ENCODE results near the gene C2CD2. TPM values are rescaled to one million over a fixed set of nuclear protein-coding genes. Genes with fewer than 3 reads are reported as not detected.

Gene C2CD2
- total RNA-seq, 6 experiments from 2014 or later, result 14.4 to 19.9 (median 17.2) TPM

GRCh38 chr21:41979751-41980369, 26.0 kb upstream of the C2CD2 start:
- no peaks in the 10 kb centered on the region; the same call in 1 of the 2 replicates for H3K27me3 Mint-ChIP-seq (ENCODE audit: insufficient read depth)
- TF ChIP-seq, protein P1, sequence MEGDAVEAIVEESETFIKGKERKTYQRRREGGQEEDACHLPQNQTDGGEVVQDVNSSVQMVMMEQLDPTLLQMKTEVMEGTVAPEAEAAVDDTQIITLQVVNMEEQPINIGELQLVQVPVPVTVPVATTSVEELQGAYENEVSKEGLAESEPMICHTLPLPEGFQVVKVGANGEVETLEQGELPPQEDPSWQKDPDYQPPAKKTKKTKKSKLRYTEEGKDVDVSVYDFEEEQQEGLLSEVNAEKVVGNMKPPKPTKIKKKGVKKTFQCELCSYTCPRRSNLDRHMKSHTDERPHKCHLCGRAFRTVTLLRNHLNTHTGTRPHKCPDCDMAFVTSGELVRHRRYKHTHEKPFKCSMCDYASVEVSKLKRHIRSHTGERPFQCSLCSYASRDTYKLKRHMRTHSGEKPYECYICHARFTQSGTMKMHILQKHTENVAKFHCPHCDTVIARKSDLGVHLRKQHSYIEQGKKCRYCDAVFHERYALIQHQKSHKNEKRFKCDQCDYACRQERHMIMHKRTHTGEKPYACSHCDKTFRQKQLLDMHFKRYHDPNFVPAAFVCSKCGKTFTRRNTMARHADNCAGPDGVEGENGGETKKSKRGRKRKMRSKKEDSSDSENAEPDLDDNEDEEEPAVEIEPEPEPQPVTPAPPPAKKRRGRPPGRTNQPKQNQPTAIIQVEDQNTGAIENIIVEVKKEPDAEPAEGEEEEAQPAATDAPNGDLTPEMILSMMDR (IDR thresholded peaks at IDR 0.05), result no peak

GRCh38 chr21:41979335-41979734, 25.5 kb upstream of the C2CD2 start:
- no peak for DNase-seq
- TF ChIP-seq, protein P1 (IDR thresholded peaks at IDR 0.05), result no peak
- Mint-ChIP-seq H3K27ac (no peak overlapping the region), H3K4me3 (no peak overlapping the region), H3K36me3 (ENCODE audit: low read depth) (peaks cover 9% of the 10 kb centered on the region), H3K27me3 (ENCODE audit: insufficient read depth) (peaks cover under 1% of the 10 kb centered on the region; the same call in 1 of the 2 replicates), H3K4me1 (ENCODE audit: low read depth) (peaks cover 5% of the 10 kb centered on the region; the same call in 1 of the 2 replicates), H3K9me3 (peaks cover 9% of the 10 kb centered on the region)

More at GRCh38 chr21:41979751-41980369, 26.0 kb upstream of the C2CD2 start:
- peaks cover 5% of the 10 kb centered on the region; the same call in 1 of the 2 replicates for H3K4me1 Mint-ChIP-seq (ENCODE audit: low read depth)
- no peak for DNase-seq
- H3K4me3 Mint-ChIP-seq, result no peak overlapping the region
- H3K9me3 Mint-ChIP-seq, result peaks cover 9% of the 10 kb centered on the region
- H3K36me3 Mint-ChIP-seq (ENCODE audit: low read depth), result peaks cover 9% of the 10 kb centered on the region
- no peak overlapping the region for H3K27ac Mint-ChIP-seq

DNA sequence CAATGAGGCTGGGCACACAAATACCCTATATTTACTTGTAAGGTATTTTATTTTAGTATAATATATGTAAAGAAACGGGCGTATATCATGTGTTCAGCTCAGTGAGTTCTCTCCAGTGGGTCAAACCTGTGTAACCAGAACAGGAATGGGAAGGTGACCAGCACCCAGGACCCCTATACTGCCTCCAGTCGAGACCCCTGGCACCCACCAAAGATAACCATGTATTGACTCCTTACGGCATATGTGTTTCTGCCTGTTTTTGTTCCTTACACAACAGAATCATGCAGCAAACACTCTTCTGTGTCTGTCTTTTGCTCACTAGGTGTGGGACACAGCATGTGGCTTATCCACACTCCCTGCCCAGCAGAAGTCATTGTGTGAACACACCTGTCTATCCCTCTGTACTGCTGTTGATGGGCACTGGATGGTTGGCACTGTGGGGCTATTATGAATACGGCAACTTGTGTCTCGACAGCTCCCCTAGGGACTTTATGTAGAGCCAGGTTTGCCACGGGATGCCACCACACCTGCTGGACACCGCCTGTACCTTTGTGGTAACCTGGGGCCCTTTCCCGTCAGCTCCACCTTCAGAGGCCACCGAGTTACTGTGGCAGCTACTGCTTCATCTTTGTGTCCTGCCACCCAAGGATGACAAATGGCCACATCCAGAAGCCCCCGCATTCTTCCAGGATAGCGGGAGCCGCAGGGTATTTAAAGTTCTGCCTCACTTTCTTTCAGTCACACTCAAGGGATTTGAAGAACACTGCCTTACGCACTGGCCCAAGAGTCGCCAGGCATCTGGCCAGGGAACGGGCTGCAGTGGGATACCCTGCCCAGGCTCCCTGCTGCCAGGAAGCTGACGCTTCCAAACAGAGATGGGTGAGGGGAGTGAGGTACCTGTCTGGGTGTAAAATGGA, 23.5 kb upstream of the C2CD2 start:
- H3K27ac Mint-ChIP-seq, result no peak overlapping the region
- H3K4me3 Mint-ChIP-seq, result no peak overlapping the region
- H3K9me3 Mint-ChIP-seq, result peaks cover 9% of the 10 kb centered on the region
- H3K36me3 Mint-ChIP-seq (ENCODE audit: low read depth), result peaks cover 9% of the 10 kb centered on the region
- H3K4me1 Mint-ChIP-seq (ENCODE audit: low read depth), result peaks cover 5% of the 10 kb centered on the region; the same call in 1 of the 2 replicates
- no peak for DNase-seq
- peaks cover 1% of the 10 kb centered on the region; the same call in 1 of the 2 replicates for H3K27me3 Mint-ChIP-seq (ENCODE audit: insufficient read depth)
- TF ChIP-seq, protein P1 (IDR thresholded peaks at IDR 0.05), result no peak

DNA sequence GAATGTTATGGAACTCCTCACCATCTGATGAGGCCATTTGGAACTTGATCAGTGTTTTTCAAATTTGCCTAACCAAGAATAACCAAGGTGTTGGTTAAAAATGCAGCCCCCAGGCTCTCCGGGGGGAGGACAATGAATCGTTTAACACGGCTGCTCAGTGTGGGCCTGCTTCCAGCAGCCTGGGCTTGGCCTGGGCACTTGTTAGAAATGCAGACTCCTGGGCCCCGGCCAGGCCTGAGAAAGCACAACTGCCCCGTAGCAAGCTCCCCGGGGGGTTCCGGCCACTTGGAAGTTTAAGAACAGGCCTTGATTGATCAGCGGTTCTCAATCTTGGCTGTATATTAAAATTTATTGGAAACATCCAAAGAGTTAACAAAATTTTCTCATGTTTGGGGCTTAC, 22.8 kb upstream of the C2CD2 start:
- H3K9me3 Mint-ChIP-seq, result peaks cover 9% of the 10 kb centered on the region
- H3K4me1 Mint-ChIP-seq (ENCODE audit: low read depth), result peaks cover 5% of the 10 kb centered on the region; the same call in 1 of the 2 replicates
- H3K4me3 Mint-ChIP-seq, result no peak overlapping the region
- no peak overlapping the region for H3K27ac Mint-ChIP-seq
- peaks cover 1% of the 10 kb centered on the region; the same call in 1 of the 2 replicates for H3K27me3 Mint-ChIP-seq (ENCODE audit: insufficient read depth)
- no peak for DNase-seq
- peaks cover 9% of the 10 kb centered on the region for H3K36me3 Mint-ChIP-seq (ENCODE audit: low read depth)
- TF ChIP-seq, protein P1 (IDR thresholded peaks at IDR 0.05), result no peak

DNA sequence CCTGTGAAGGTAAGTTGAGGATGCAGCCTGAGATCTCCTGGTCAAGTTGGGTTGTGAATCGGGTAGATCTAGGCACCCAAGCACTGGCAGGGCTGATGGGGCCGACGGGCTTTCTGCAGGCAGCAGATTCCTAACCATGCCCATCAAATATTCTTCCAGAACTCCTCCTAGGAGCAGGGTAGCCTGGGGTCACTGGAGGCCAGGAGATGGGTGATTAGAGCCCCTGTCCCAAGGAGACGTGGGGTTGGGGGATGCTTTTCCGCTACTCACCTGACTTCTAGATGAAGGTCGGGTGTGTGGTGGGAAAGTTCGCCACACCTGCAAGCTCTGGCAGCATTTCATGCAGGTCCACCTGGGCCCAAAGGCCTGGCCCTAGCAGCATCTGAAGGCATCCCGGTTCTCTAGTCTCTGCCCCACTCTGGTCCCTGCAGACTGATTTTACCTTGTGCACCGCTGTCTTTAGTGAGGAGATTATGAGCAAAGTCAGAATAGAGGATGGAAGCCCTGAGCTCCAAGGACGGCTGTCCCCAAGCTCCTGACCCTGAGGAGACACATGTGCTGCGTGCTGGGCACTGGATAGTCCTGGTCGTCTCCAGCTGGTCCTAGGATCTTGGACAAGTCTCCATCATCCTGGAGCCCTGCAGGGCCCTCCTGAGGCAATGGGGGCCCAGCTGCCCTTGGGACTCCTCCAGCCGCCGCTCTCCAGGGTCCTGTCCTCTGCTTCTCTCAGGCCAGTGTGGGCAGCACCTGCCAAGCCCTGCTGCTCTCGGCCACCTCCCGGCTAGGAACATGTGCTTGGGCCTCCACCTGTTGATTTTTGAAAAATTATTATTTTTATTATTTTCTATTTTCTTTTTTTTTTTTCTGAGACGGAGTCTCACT, 21.8 kb upstream of the C2CD2 start:
- TF ChIP-seq, protein P1 (IDR thresholded peaks at IDR 0.05), result no peak
- H3K27ac Mint-ChIP-seq, result no peak overlapping the region

More for the DNA sequence above, 21.8 kb upstream of the C2CD2 start:
- H3K4me3 Mint-ChIP-seq, result no peak overlapping the region
- DNase-seq, result no peak
- peaks cover 5% of the 10 kb centered on the region; the same call in 1 of the 2 replicates for H3K4me1 Mint-ChIP-seq (ENCODE audit: low read depth)
- H3K27me3 Mint-ChIP-seq (ENCODE audit: insufficient read depth), result peaks cover 6% of the 10 kb centered on the region
- H3K36me3 Mint-ChIP-seq (ENCODE audit: low read depth), result peaks cover 9% of the 10 kb centered on the region
- peaks cover 9% of the 10 kb centered on the region for H3K9me3 Mint-ChIP-seq

Measured in HFFc6 (cell line).